GM18951 (cell line): ENCODE results near the gene IL13RA1.

ENCODE experiments used
- POLR2A ChIP-seq: IDR thresholded peaks from 4 replicates; pipeline ENCODE4 v1.6.1; 2011; ENCODE audit warnings: mild to moderate bottlenecking; ENCODE audit not compliant: insufficient read length, insufficient read depth; ENCODE audit errors: extremely low read depth
- in situ Hi-C: fragments of 300-500 bp; cut with MboI; formaldehyde crosslinking; loops from one replicate; pipeline ENCODE4 v1.12.0; 2022; ENCODE audit warnings: low sequenced_read_pairs, mixed read lengths, inconsistent platforms; ENCODE audit not compliant: unreplicated experiment

The IL13RA1 gene

GRCh38 chrX:118773782-118774181 is 46.4 kb downstream of the IL13RA1 start:
- no peak for TF ChIP-seq POLR2A
- in situ Hi-C loops: no loop called here

GRCh38 chrX:118779581-118779980 is 52.2 kb downstream of the IL13RA1 start:
- in situ Hi-C loops: no loop called here
- TF ChIP-seq POLR2A: no peak

- no peak for TF ChIP-seq POLR2A
- in situ Hi-C loops: no loop called here
Measured at GRCh38 chrX:118780509-118780908, 53.1 kb downstream of the IL13RA1 start.

GRCh38 chrX:118780911-118781310 is 53.5 kb downstream of the IL13RA1 start:
- TF ChIP-seq POLR2A: no peak
- in situ Hi-C loops: no loop called here

- TF ChIP-seq POLR2A: no peak
- in situ Hi-C loops: no loop called here
Measured at GRCh38 chrX:118795528-118796280, 68.3 kb downstream of the IL13RA1 start.

- no peak for TF ChIP-seq POLR2A
- in situ Hi-C loops: loop anchor here (25.0 kb wide), 1 partner anchor 166 kb away; no protein-coding TSS in a partner anchor
Measured at GRCh38 chrX:118802857-118803256, 75.5 kb downstream of the IL13RA1 start.

- no peak for TF ChIP-seq POLR2A
- in situ Hi-C loops: loop anchor here (25.0 kb wide), 1 partner anchor 170 kb away; no protein-coding TSS in a partner anchor
Measured at GRCh38 chrX:118807151-118808017, 80.0 kb downstream of the IL13RA1 start.

- in situ Hi-C loops: loop anchor here (25.0 kb wide), 1 partner anchor 180 kb away; no protein-coding TSS in a partner anchor
Measured at GRCh38 chrX:118817257-118817656, 89.9 kb downstream of the IL13RA1 start.

- TF ChIP-seq POLR2A: no peak
- in situ Hi-C loops: loop anchor here (25.0 kb wide), 1 partner anchor 186 kb away; no protein-coding TSS in a partner anchor
Measured at GRCh38 chrX:118823263-118824172, 96.1 kb downstream of the IL13RA1 start, which contains the start of gene ZCCHC12. ZCCHC12 (plus strand) TSS chrX:118823824; CDS start chrX:118825245, 1,421 bp downstream.

- in situ Hi-C loops: loop anchor here (25.0 kb wide), 1 partner anchor 187 kb away; no protein-coding TSS in a partner anchor
- TF ChIP-seq POLR2A: no peak
Measured at GRCh38 chrX:118824173-118824730, 96.8 kb downstream of the IL13RA1 start.

- in situ Hi-C loops: no loop called here
- no peak for TF ChIP-seq POLR2A
Measured at GRCh38 chrX:118825227-118825626, 97.8 kb downstream of the IL13RA1 start.

GRCh38 chrX:118839334-118839958 is 112.0 kb downstream of the IL13RA1 start:
- in situ Hi-C loops: no loop called here
- TF ChIP-seq POLR2A: no peak
